ENCODE data around the gene IGSF3. TPM values are rescaled to one million over a fixed set of nuclear protein-coding genes. Genes with fewer than 3 reads are reported as not detected.

IGSF3 gene
- total RNA-seq, 1 donor from 2014 or later, result 37.1 TPM

DNA sequence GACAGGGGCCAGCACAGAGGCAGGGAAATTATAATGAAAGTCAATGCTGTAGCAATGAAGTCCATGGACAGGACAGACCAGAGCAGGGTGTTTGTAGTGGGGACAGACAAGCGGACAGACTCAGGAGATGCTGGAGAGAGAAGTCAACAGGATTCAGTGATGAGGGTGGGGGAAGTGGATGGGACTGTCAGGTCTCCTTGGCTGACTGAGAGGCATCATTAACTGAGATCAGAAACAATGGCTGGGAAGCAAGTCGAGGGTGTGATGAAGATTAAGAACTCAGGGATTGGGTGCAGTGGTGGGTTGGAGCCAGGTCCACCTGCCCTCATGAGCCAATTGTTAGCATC is 122.2 kb downstream of the IGSF3 start:
- TF ChIP-seq, protein P1, sequence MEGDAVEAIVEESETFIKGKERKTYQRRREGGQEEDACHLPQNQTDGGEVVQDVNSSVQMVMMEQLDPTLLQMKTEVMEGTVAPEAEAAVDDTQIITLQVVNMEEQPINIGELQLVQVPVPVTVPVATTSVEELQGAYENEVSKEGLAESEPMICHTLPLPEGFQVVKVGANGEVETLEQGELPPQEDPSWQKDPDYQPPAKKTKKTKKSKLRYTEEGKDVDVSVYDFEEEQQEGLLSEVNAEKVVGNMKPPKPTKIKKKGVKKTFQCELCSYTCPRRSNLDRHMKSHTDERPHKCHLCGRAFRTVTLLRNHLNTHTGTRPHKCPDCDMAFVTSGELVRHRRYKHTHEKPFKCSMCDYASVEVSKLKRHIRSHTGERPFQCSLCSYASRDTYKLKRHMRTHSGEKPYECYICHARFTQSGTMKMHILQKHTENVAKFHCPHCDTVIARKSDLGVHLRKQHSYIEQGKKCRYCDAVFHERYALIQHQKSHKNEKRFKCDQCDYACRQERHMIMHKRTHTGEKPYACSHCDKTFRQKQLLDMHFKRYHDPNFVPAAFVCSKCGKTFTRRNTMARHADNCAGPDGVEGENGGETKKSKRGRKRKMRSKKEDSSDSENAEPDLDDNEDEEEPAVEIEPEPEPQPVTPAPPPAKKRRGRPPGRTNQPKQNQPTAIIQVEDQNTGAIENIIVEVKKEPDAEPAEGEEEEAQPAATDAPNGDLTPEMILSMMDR (IDR thresholded peaks at IDR 0.05; ENCODE audit: insufficient read depth, low read length, severe bottlenecking), result no peak
- Histone ChIP-seq H3K36me3 (ENCODE audit: control insufficient read depth, insufficient read depth, low read length) (peaks cover 8% of the 10 kb centered on the region), H3K4me3 (ENCODE audit: low read depth, low read length) (no peak overlapping the region), H3K27me3 (ENCODE audit: control insufficient read depth, insufficient read depth, low read length) (no peaks in the 10 kb centered on the region)
- DNase-seq (ENCODE audit: low read depth) (no peak), FAIRE-seq (no peak)

DNA sequence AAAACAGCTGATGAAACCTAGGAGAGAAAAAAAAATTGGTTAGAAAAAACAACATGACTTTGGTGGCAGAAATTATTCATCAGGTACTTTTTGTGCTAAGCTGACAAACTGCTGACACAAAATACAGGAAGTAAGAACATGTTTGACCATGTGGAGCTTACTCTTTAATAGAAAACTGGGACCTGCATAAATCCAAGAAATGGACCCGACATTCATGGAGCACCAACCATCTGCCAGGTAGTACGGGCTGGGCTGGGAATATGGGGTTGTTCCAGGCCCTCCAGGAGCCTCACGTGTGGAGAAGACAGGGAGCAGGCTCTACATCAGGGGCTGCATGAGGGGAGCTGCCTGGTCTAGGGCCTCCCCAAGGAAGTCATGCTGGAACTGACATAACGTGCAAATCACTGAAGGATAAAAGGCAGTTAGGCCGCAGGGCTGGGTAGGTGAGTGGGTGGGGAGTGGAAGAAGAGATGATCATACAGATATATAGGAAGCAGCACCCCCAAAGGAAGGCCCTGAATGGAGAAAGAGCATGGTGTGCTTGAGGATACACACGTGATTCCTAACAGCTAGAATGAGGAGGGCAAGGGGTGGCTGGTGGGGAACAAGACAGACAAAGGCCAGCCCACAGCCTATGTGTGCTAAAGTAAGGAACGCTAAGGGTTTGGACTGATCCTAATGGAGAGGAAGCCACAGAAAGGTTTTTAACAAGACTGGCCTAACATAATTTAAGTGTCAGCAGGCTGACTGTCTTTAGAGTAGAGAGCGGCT is 122.8 kb downstream of the IGSF3 start:
- peaks cover 8% of the 10 kb centered on the region for H3K36me3 ChIP-seq (ENCODE audit: control insufficient read depth, insufficient read depth, low read length)
- TF ChIP-seq, protein P1 (IDR thresholded peaks at IDR 0.05; ENCODE audit: insufficient read depth, low read length, severe bottlenecking), result no peak
- no peak for FAIRE-seq
- H3K4me3 ChIP-seq (ENCODE audit: low read depth, low read length), result no peak overlapping the region
- peak; percentile 58 for DNase-seq (ENCODE audit: low read depth)
- H3K27me3 ChIP-seq (ENCODE audit: control insufficient read depth, insufficient read depth, low read length), result no peaks in the 10 kb centered on the region

DNA sequence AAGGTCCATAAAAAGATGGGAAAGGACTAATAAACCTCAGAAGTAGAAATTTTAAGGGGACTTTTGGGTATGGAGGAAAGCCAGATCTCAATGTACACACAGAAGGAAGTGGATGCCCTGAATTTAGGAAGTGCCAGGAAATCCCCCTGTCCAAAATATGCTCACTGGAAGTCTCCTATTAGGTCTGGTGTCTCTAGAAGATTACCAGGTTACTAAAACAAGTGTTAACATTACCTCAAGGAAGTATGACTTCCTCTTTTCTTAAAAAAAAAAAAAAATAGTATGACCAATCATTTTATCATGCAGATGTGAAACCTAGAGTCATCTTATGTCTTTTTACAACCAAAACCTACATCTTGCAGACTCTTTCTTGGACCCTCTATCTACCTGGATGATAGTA is 127.4 kb downstream of the IGSF3 start:
- TF ChIP-seq, protein P1 (IDR thresholded peaks at IDR 0.05; ENCODE audit: insufficient read depth, low read length, severe bottlenecking), result no peak
- H3K27me3 ChIP-seq (ENCODE audit: control insufficient read depth, insufficient read depth, low read length), result no peaks in the 10 kb centered on the region
- FAIRE-seq (no peak), DNase-seq (ENCODE audit: low read depth) (peak; percentile 63)
- peaks cover 9% of the 10 kb centered on the region for H3K36me3 ChIP-seq (ENCODE audit: control insufficient read depth, insufficient read depth, low read length)
- no peak overlapping the region for H3K4me3 ChIP-seq (ENCODE audit: low read depth, low read length)

DNA sequence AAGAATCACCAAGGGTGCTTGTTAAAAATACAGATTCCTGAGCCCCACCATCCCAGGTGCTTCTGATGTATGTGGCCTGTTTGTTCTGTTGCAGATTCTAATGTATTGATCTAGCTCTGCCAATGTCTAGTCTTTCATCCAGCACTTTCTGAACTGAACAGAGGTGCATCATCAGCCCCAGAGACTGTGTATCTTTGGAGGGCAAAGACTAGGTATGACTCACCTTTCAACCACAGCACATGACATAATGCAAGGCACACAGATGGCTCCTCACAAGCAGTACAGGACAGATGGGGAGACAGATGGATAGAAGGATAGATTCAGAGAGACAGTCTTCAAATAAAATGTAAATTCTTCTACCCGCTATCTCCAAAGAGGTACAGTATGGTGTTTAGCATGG is 129.0 kb downstream of the IGSF3 start:
- TF ChIP-seq, protein P1 (IDR thresholded peaks at IDR 0.05; ENCODE audit: insufficient read depth, low read length, severe bottlenecking), result no peak
- FAIRE-seq (no peak), DNase-seq (ENCODE audit: low read depth) (peak; percentile 90)
- no peaks in the 10 kb centered on the region for H3K27me3 ChIP-seq (ENCODE audit: control insufficient read depth, insufficient read depth, low read length)
- no peak overlapping the region for H3K4me3 ChIP-seq (ENCODE audit: low read depth, low read length)
- peaks cover 11% of the 10 kb centered on the region for H3K36me3 ChIP-seq (ENCODE audit: control insufficient read depth, insufficient read depth, low read length)

DNA sequence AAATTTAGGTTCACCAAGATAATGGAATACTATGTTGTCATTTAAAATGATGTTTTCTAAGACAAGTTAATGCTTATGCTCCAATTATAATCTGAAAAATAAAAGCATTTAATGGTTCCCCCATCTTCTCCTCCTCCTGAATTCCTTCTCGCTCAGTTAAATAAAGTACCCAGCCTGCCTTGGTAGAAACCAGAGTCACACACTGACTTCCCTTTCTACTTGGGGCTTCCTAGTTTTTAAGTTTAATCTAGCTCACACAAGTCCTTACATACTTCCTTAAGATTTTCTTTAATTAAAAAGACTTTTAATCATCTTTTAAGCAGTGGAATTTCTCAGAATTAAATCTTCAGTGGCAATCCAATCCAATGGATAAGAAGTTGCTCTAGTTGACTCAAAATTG is 129.6 kb downstream of the IGSF3 start:
- FAIRE-seq (no peak), DNase-seq (ENCODE audit: low read depth) (no peak)
- Histone ChIP-seq H3K4me3 (ENCODE audit: low read depth, low read length) (no peak overlapping the region), H3K36me3 (ENCODE audit: control insufficient read depth, insufficient read depth, low read length) (peaks cover 9% of the 10 kb centered on the region), H3K27me3 (ENCODE audit: control insufficient read depth, insufficient read depth, low read length) (no peaks in the 10 kb centered on the region)
- TF ChIP-seq, protein P1 (IDR thresholded peaks at IDR 0.05; ENCODE audit: insufficient read depth, low read length, severe bottlenecking), result no peak

Measured in bronchial epithelial cell (primary cell).